Muscle of back (tissue), 11 donors: ENCODE measurements around the gene MKNK2. TPM values are rescaled to one million over a fixed set of nuclear protein-coding genes. Genes with fewer than 3 reads are reported as not detected.

Experiments used
- DNase-seq, 3 donors: peaks; one replicate each; pipeline versions ENCODE4 v3.0.0 to v3.0.0-alpha.2; 2013
- polyA plus RNA-seq, 10 donors: library from polyadenylated mRNA; unstranded; fragments of 120-200 nt; gene quantifications; one replicate each; pipeline ENCODE4 v1.2.1, GENCODE V29; 2013; ENCODE audit not compliant: insufficient read length in 10 of 10

Gene MKNK2
- polyA plus RNA-seq, 10 donors, result 59.6 to 92.7 (median 76.8) TPM

DNA sequence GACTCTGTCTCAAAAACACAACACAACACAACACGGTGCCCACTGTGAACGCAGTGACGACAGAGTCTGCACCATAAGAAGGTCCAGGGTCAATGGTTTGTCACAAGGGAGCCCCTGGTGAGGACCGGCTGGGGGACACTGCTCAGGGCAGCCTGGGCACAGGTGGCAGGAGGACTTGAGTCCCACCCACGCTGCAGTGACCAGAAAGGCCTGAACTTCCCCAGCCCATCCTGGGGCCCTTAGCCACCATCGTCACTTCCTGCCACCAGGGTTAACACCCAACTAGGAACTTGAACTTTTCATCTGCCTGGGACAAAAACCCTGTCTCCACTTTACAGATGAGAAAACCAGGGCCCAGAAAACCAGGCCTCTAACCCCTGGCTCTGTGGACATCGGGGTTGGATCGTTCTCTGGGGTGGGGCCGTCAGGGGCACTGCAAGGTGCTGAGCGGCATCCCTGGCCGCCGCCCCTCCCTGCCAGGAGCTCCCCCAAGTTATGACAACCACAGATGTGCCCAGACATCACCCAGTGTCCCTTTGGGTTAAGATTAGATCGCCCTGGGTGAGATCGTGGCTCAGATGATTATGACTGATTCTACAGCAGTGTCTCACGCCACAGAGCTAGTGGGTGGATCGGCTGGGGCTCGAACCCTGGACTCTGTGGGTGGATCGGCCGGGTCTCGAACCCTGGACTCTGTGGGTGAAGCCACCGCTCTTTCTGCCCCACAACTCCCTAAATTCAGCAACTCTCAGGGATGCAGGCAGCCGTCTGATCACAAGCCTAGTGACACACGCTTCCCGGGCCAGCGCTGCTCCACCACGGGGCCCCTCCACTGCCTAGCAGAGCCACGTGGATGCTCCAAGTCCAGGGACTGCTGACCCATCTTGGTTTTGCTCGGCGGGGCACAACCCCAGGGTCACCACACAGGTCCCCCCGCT, 31.1 kb upstream of the MKNK2 start:
- DNase-seq, result no peak

DNA sequence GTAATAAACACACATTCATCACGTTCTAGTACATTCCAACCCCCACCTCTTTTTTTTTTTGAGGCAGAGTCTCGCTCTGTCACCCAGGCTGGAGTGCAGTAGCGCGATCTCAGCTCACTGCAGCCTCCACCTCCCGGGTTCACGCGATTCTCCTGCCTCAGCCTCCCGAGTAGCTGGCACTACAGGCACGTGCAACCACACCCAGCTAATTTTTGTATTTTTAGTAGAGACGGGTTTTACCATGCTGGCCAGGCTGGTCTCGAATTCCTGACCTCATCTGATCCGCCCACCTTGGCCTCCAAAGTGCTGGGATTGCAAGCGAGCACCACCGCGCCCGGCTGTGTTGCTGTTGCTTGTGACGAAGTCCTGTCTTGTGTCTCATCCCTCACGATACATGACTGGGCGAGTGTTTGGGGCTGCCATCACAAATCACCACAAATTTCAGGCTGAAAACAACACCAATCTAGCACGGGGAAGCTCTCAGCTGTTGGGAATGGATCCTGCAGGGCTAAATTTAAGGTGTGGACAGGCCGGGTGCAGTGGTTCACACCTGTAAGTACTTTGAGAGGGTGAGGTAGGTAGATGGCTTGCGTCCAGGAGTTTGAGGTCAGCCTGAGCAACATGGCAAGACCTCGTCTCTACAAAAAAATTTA, 29.4 kb upstream of the MKNK2 start:
- DNase-seq, result no peak

DNA sequence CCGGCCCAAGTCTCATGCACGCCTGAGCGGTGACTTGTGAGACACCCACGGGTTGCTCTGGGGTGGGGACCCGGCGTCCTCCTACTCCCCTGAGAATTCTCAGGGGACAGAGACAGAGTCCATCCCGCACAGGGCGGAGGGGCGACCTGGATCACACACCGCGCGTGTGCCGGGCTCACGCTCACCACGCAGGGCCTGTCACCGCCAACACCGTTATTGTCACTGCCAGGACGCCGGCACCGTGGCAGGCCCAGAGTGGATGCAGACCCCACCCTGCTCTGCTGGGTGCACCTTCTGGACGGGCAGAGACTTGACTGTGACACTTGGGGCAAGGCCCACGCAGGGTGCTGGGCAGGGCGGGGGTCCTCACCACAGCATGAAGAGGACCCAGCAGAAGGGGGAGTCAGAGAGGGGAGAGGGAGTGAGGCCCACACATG, 28.8 kb upstream of the MKNK2 start:
- DNase-seq, result no peak

DNA sequence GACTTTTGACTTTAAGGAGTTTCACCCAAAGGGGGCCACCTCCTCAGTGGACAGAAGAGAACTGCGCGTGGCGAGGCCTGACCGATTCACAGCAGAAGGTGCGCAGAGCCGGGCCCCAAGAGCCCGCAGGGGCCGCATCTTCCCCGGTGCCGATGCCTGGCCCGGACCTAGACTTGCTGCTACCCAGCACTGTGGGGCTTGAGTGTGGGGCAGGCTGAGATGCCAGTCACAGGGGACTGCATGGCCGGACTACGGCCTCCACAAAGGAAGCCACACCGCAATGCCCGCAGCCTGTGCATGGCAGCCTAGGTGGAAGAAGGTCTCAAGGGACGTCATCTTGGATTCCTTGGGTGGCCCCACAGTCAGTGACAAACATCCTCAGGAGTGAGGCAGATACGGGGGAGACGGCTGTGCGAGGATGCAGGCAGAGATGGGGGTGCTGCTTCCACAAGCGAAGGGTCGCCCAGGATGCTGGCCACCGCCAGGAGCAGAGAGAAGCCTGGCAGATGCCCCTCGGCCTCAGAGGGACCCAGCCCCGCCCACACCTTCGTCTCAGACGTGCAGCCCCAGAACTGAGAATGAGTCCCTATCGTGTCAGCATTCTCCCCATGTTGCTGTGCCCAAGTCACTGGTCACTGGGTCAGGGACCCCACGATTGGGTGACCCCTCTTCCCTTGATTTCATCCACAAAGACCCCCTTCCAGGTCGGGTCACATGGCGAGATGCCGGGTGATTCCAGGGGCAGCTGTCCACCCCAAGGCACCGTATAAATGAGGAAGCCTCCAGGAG, 28.2 kb upstream of the MKNK2 start:
- no peak for DNase-seq

DNA sequence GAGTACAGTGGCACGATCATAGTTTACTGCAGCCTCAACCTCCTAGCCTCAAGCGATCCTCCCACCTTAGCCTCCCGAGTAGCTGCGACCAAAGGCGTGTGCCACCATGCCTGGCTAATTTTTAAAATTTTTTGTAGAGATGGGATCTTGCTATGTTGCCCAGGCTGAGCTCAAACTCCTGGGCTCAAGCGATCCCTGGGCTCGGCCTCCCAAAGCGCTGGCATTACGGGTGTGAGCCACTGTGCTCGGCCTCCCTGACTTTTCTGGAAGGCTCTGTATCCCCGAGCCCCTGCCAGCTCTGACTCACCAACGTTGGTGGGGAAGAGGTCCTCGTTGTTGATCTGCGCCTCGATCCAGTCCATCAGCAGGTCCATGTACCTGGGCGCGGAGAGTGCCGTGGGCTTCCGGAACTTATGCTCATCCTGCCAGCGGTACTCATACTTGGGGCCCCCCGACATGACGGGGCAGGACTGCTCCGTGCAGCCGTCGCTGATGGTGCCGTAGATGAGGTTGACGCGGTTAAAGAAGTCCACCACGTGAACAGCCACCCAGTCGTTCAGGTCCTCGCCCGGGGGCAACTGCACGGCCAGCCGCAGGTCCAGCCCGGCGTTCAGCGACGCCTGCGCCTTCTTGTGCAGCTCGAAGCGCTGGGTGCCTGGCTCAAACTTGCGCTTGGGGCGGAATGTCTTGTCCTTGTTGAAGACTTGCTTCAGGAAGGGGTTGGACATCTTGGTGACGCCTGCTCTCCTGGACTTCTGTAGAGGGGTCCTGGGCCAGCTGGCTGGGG, 27.0 kb upstream of the MKNK2 start:
- DNase-seq, result no peak

DNA sequence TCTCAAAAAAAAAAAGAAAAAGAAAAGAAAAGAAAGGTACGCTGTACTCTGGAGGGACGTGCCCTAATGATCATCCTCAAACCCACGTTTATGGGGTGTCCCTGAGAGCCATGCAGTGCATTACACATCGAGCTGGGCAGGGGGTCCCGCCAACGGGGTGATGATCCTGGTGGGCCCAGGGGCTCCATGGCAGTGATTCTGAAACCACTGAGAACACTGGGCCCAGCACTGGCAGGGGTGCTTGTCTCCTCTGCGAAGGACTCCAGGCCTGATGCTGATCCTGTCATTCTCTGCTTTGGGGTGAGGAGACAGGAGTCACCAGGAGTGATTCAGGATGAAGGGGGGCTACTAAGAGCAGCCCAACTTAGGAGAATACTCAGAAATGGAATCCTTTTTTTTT, 26.4 kb upstream of the MKNK2 start:
- DNase-seq, result no peak

DNA sequence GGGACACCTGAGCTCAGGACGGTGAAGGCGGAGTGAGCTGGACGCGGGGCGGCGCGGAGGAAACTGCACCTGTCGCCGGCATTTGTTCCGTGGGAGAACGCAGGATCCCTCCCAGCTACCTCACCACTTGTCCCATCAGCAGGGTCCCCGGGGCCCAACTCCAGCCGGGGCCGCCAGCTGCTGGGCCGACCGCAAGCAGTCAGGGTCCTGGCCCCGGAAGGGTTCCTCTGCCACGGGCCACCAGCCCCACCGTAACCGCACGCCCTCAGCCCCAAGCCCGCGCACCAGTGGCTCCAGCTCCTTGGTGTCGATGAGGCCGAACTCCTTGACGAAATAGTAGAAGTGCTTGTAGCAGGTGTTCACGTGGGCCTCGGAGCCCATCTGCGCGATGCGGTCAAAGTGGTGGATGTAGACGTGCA, 25.5 kb upstream of the MKNK2 start:
- DNase-seq, result no peak

DNA sequence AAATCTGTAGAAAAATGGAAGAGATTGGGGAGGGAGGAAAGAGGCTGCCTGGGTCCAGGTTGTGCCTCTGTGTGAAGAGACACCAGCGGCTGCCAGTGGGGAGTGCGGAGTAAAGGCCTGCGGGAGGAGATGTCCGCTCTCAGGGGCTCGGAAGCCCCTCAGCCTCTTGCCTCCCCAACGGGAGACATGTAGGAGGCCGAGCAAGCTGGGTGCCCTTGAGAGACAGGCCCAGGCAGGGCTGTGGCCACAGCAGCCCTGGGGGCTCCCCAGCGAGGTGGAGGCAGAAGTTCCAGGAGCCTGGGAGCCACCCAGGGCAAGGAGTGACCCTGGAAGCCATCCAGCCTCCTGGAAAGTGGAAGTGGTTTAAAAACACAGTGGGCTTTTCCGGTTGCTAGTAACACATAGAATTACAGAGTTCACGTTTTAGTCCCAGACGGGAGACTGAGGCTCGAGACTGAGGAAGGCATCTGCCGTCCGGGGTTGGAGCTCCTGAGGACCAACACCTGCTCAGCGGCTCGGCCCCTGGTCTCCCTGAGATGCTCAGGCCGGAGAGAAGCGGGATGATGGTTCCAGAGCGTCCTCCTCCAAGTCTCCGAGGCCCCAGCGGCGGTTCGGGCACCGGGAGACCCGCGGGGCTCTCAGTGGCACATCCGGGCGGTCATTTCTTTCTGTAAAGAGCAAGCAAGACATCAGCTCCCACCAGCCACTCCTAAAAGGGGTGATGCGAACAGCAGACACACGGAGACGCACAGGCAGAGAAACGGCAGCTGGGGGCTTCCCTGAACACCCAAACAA, 21.9 kb upstream of the MKNK2 start:
- DNase-seq, result no peak

DNA sequence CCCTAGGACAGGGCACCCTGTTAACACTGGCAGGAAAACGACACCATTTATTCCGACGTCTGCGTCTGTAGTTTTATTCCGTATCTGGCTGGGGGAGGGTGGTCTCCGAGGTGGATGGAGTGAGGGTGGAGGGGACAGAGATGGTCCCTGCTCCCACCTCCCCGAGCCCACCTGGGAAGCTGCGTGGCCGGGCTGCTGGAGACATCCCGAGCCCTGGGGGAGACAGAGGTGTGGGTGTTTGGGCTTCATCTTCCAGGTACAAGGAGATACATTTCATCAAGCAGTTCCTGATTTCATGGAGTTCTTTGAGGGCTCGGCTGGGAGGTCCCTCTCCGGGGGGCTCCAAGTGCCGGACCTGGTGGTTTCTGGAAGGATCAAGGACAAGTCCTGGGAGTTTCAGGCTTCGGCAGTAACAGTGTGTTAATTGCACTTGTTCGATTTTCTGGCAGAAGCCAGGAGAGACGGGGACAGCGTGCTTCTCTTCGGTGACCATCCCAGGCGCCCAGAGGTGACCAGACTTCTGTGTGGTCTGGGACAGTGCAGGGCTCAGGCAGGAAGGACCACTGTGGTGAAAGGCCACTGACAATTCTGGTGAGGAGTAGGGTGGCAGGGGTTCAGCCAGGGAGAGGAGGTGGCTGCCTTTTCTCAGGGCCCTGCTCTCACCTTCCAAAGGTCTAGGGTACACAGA, 20.1 kb upstream of the MKNK2 start:
- DNase-seq, result no peak

DNA sequence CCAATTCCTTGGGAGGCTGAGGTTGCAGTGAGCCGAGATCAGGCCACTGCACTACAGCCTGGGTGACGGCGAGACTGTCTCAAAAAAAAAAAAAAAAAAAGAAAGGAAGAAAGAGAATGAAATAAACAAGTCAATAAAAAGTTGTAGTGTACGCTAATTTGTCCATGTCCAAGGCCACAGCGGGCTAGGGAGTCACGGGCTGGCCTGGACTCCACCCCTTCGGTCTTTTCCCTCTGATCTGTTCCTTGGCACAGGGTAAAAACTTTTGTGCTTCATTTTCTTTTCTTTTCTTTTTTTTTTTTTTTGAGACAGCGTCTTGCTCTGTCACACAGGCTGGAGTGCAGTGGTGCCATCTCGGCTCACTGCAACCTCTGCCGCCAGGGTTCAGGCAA, 19.4 kb upstream of the MKNK2 start:
- DNase-seq, result no peak

DNA sequence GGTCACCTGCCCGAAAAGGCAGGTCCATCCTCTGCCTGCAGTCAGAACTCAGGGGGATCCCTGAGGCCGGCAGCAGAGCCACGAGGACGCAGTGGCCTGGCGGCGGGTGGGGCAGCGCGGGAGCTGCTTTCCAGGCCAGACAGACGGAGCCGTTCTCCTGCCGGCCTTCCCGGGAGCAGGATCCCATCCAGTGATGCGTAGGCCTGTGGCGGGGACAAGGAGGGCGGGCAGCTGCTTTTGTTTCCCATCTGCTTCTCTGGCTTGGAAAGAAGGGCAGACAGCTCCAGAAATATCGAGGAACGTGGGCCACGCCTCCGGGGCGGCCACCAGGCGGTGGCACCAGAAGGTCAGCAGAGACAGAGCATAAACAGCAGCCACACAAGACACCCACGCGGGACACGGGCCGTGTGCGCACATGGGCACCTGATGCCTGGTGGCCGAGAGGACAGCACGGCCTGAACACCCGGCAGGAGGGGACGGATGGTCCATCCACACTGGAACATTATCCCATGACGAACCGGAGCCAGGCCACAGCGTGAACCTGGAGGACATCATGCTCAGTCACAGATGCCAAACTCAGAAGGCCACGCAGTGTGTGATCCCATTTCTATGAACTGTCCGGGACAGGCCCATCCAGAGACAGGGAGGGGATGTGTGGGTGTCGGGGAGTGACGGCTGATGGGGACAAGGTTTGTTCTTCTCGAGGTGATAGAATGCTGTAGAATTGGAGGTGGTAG, 13.9 kb upstream of the MKNK2 start:
- no peak for DNase-seq

DNA sequence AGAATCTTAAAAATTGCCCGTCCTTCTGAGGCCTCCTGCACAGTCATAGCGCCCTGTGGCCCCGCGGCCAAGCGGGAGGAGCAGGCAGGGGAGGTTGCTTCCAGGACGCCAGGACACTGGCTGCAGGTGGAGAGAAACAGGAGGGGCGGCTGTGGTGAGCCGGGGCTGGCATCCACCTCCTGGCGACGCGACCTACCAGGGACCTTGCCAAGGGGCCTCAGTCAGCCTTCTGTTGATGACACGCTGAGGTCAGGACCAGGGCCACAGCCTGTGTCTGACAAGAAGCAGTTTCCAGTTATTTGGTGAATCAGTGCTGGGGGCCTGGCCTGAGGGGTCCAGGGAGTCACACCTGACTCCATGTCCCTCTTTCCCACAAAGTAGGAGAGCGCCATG, 13.3 kb upstream of the MKNK2 start:
- no peak for DNase-seq

DNA sequence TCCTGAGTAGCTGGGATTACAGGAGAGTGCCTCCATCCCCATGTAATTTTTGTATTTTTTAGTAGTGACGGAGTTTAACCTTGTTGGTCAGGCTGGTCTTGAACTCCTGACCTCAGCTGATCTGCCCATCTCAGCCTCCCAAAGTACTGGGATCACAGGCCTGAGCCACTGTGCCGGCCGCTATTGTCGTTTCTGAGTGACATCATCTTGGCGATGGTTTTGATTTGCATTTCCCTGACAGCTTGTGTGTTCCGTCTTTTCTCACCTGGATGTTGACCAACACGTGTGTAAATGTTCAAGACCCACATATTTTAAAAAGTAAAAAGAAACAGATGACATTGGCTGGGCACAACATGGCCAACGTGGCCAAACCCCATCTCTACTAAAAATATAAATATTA, 12.8 kb upstream of the MKNK2 start:
- no peak for DNase-seq

DNA sequence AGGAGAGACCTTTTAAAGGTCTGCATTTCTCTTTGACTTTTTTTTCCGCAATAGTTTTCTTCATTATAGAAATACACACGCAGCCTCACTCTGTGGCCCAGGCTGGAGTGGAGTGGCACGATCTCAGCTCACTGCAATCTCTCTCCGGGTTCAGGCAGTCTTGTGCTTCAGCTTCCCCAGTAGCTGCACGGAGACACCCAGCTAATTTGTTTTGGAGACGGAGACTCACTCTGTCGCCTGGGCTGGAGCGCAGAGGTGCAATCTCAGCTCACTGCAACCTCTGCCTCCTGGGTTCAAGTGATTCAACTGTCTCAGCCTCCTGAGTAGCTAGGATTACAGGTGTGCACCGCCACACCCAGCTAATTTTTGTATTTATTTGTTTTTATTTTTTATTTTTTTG, 11.7 kb upstream of the MKNK2 start:
- no peak for DNase-seq

DNA sequence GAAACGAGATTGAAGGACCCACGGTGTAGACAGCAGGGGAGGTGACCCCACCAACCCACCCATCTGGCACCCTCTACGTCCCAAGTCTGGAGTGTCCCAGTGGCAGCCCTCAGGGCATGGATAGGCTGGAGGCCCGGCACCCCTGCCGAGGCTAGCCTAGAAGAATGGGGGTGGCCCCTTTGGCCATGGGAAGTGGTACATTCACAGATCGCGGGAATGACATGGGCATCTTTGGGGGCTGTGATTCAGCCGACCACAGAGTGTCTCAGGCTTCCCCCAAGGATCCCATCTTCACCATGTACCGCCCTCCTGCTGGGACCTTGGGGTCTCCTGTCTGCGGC, 11.3 kb upstream of the MKNK2 start:
- DNase-seq, result no peak

DNA sequence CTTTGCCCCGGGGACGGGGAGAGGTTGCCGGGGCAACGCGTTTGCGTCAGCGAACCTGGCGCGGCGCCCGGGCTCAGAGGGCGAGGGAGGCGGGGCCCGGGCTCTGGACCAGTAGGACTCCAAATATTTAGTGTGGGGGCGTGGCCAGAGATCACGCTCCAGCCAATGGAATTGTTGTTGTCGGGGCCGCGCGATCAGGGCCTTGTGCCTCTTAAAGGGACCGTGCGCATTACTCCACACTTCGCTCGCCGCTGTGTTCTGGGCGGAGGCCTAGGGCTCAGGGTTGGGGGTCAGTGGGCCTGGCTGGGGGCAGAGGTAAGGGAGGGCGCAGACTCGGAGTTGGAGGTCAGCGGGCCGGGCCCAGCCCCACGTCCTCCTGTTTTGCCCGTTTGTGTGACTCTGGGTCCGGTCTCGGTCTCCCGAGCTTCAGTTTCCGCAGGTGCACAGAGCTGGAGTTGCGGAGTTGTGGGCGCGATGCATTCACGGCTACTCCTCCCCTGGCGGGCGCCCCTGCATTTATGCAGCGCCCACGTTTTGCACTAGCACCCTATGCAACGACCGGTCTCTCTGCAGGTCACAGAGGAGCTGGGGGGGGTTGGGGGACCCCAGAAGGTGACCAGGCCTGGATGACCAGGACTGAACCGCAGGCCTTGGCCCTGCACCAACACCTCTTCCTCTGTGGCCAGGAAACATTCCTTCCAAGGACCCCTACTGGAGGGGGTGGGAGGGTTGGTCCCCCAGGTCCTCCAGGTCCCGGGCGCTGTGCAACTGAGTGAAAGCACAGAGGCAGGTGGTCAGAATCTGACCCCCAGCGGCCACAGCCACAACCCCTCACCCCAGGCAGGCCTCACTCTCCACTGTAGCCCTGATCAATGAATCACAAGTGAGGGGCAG, 10.7 kb upstream of the MKNK2 start:
- DNase-seq, result peak; percentile 98 to 99 (median 99)

DNA sequence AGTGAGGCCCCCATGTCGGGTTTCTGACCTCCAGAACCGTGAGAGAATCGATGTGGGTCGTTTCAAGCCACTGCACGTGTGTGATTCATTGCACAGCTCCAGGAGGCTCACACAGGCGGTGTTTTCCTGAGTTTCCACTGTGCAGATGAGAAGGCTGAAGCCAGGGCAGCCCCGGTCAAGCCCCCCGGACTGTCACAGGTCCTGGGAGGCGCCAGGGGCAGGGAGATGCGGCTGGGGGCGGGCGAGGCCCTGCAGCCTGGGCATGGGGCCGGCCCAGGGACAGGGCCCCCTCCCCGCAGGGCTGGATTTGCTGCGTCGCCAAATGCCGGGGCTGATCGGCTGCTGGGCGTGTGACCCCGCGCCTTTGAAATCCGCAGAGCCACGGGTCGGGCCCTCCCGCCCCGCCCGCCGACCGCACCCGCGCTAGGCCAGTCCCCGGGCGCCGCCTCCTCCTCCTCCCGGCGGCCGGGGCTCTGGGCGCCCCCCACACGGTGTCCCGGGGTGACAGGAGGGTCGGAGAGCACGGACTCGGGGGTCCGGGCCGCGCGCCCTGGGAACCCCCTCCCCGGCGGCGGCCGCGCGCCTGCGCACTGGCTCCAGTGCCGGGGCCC, 9.9 kb upstream of the MKNK2 start:
- DNase-seq, result peak in 2 of 3 donors; percentile 81 to 95
